ENCODE data around the gene CSNK1E.

The CSNK1E gene

GRCh38 chr22:38353701-38354100 lies 36.5 kb upstream of the CSNK1E start:
- Histone ChIP-seq H3K27ac (replicated peaks) (no peak overlapping the region), H3K27me3 (ENCODE audit: insufficient read depth, poor library complexity, severe bottlenecking) (no peaks in the 10 kb centered on the region), H3K4me3 (replicated peaks; ENCODE audit: insufficient read depth, low read length) (no peak overlapping the region)
- DNase-seq (ENCODE audit: low read depth in 1 of 2, low spot score in 1 of 2) = no peak
- TF ChIP-seq, protein P1, sequence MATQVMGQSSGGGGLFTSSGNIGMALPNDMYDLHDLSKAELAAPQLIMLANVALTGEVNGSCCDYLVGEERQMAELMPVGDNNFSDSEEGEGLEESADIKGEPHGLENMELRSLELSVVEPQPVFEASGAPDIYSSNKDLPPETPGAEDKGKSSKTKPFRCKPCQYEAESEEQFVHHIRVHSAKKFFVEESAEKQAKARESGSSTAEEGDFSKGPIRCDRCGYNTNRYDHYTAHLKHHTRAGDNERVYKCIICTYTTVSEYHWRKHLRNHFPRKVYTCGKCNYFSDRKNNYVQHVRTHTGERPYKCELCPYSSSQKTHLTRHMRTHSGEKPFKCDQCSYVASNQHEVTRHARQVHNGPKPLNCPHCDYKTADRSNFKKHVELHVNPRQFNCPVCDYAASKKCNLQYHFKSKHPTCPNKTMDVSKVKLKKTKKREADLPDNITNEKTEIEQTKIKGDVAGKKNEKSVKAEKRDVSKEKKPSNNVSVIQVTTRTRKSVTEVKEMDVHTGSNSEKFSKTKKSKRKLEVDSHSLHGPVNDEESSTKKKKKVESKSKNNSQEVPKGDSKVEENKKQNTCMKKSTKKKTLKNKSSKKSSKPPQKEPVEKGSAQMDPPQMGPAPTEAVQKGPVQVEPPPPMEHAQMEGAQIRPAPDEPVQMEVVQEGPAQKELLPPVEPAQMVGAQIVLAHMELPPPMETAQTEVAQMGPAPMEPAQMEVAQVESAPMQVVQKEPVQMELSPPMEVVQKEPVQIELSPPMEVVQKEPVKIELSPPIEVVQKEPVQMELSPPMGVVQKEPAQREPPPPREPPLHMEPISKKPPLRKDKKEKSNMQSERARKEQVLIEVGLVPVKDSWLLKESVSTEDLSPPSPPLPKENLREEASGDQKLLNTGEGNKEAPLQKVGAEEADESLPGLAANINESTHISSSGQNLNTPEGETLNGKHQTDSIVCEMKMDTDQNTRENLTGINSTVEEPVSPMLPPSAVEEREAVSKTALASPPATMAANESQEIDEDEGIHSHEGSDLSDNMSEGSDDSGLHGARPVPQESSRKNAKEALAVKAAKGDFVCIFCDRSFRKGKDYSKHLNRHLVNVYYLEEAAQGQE (IDR thresholded peaks at IDR 0.05; ENCODE audit: insufficient replicate concordance, low read depth) = no peak
- TF ChIP-seq SPI1 (IDR thresholded peaks at IDR 0.05; ENCODE audit: borderline replicate concordance, low read depth) (no peak), POLR2AphosphoS5 (IDR thresholded peaks at IDR 0.05; ENCODE audit: low read depth) (no peak), GABPA (IDR thresholded peaks at IDR 0.05; ENCODE audit: low read depth) (no peak)
- TF ChIP-seq, protein P2, sequence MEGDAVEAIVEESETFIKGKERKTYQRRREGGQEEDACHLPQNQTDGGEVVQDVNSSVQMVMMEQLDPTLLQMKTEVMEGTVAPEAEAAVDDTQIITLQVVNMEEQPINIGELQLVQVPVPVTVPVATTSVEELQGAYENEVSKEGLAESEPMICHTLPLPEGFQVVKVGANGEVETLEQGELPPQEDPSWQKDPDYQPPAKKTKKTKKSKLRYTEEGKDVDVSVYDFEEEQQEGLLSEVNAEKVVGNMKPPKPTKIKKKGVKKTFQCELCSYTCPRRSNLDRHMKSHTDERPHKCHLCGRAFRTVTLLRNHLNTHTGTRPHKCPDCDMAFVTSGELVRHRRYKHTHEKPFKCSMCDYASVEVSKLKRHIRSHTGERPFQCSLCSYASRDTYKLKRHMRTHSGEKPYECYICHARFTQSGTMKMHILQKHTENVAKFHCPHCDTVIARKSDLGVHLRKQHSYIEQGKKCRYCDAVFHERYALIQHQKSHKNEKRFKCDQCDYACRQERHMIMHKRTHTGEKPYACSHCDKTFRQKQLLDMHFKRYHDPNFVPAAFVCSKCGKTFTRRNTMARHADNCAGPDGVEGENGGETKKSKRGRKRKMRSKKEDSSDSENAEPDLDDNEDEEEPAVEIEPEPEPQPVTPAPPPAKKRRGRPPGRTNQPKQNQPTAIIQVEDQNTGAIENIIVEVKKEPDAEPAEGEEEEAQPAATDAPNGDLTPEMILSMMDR (IDR thresholded peaks at IDR 0.05; ENCODE audit: insufficient read depth, low read length) = no peak

GRCh38 chr22:38353142-38353629 lies 36.0 kb upstream of the CSNK1E start:
- no peaks in the 10 kb centered on the region for H3K27me3 ChIP-seq (ENCODE audit: insufficient read depth, poor library complexity, severe bottlenecking)
- DNase-seq (ENCODE audit: low read depth in 1 of 2, low spot score in 1 of 2) = peak in 1 of 2 experiments; percentile 47
- H3K4me3 ChIP-seq (replicated peaks; ENCODE audit: insufficient read depth, low read length) = no peak overlapping the region
- TF ChIP-seq GABPA (IDR thresholded peaks at IDR 0.05; ENCODE audit: low read depth) (no peak), POLR2AphosphoS5 (IDR thresholded peaks at IDR 0.05; ENCODE audit: low read depth) (no peak)
- TF ChIP-seq, protein P1 (IDR thresholded peaks at IDR 0.05; ENCODE audit: insufficient replicate concordance, low read depth) = no peak
- TF ChIP-seq, protein P2 (IDR thresholded peaks at IDR 0.05; ENCODE audit: insufficient read depth, low read length) = peak; percentile 69
- no peak overlapping the region for H3K27ac ChIP-seq (replicated peaks)

DNA sequence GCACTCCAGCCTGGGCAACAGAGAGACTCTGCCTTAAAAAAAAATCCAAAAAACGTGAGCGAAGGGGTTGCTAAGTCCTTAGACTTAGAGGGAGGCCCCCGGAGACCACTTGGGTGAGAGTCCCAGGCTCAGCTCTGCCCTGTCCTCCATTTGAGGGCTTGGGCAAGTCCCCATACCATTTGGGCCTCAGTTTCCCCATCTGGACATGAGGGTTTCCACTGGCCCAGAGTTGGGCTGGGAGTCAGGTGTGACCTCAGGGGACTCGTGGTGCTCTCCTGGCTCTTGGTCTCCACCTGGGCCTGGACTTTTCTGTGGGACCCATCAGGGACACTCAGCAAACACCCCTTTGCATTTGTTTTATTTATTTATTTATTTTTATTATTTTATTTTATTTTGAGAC lies 35.2 kb upstream of the CSNK1E start:
- TF ChIP-seq POLR2AphosphoS5 (IDR thresholded peaks at IDR 0.05; ENCODE audit: low read depth) = no peak
- TF ChIP-seq GABPA (IDR thresholded peaks at IDR 0.05; ENCODE audit: low read depth) = no peak
- TF ChIP-seq, protein P1 (IDR thresholded peaks at IDR 0.05; ENCODE audit: insufficient replicate concordance, low read depth) = no peak
- TF ChIP-seq, protein P2 (IDR thresholded peaks at IDR 0.05; ENCODE audit: insufficient read depth, low read length) = no peak
- TF ChIP-seq SPI1 (IDR thresholded peaks at IDR 0.05; ENCODE audit: borderline replicate concordance, low read depth) = no peak

More for the DNA sequence above, 35.2 kb upstream of the CSNK1E start:
- DNase-seq (ENCODE audit: low read depth in 1 of 2, low spot score in 1 of 2) = no peak
- no peak overlapping the region for H3K4me3 ChIP-seq (replicated peaks; ENCODE audit: insufficient read depth, low read length)
- H3K27ac ChIP-seq (replicated peaks) = no peak overlapping the region
- H3K27me3 ChIP-seq (ENCODE audit: insufficient read depth, poor library complexity, severe bottlenecking) = no peaks in the 10 kb centered on the region

All from HL-60 (cell line).